ENCODE data around the gene ASAP2. TPM values are rescaled to one million over a fixed set of nuclear protein-coding genes. Genes with fewer than 3 reads are reported as not detected.

The ASAP2 gene
- total and polyA plus RNA-seq, 9 of the 15 experiments (the other 6 are each of a cell fraction or from before 2014, with no cell fraction given), result 0.06 to 4.3 (median 3.1) TPM

DNA sequence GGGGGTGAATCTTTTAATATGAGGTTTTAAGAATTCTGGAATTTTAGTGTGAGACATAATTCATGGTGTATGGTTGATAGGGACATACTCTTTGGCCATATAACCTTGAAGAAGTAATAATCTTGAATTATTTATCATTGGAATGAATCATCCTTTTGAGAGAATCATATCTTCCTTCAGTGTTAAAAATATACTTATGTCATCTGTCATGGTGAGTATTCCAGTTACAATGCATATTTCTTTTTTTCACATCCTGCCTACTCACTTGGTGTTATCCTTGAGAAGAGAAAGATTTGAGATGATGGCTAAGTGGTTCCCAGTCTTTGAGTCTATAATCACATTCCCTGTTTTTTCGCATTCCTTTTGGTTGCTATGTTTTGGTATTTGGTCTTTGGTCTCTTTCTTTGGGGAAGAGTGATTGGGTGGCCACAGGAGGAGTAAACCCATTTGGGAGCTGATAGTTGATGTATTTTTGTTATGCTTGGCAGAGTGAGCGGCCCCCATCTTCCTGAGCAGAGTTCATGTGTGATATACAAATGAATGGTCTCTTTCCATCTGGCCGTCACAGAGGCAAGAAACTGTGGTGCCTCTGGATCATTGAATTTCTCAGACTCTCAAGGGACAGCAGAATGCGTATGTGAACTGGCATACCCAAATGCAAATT lies 21.6 kb downstream of the ASAP2 start:
- H3K27me3 ChIP-seq (ENCODE audit: control insufficient read depth in 2 of 2, insufficient read depth in 2 of 2, low read length in 2 of 2), result peaks cover 6 to 63% of the 10 kb centered on the region in 2 experiments
- H3K9ac ChIP-seq (ENCODE audit: insufficient read depth in 1 of 2, low read depth in 2 of 2, low read length in 2 of 2), result no peak overlapping the region
- no peak overlapping the region for H3K4me3 ChIP-seq
- DNase-seq (ENCODE audit: extremely low read depth in 1 of 4, low spot score in 3 of 4), result no peak
- H3K4me1 ChIP-seq (replicated peaks in 1 of 2; ENCODE audit: control insufficient read depth in 2 of 2, insufficient read depth in 2 of 2, low read length in 2 of 2), result peaks cover 0 to 5% of the 10 kb centered on the region in 2 experiments; a peak in 3 of 5 replicates
- no peak for FAIRE-seq
- no peaks in the 10 kb centered on the region for H3K36me3 ChIP-seq (ENCODE audit: control insufficient read depth, insufficient read depth, low read length)
- intact Hi-C loops (cut with micrococcal nuclease) (no loop called here), in situ Hi-C loops (cut with MboI) (no loop called here)
- ATAC-seq, result no peak
- H2AFZ ChIP-seq (ENCODE audit: low read depth, low read length), result no peak overlapping the region
- H3K4me2 ChIP-seq (ENCODE audit: insufficient read depth, low read length), result no peak overlapping the region
- WGBS (ENCODE audit: insufficient coverage, low coverage, missing lambda C conversion rate), result 27% methylated on average over 4 of the region's 4 CpGs
- POLR2A ChIA-PET, result no interaction called here
- H3K9me3 ChIP-seq (replicated peaks; ENCODE audit: control insufficient read depth, insufficient read depth, low read depth, low read length), result no peaks in the 10 kb centered on the region
- TF ChIP-seq DACH1 (IDR thresholded peaks at IDR 0.05; ENCODE audit: partially characterized antibody) (no peak), NFIX (CRISPR knock-in tag; IDR thresholded peaks at IDR 0.05; ENCODE audit: low read depth) (no peak)
- TF ChIP-seq, protein P1, sequence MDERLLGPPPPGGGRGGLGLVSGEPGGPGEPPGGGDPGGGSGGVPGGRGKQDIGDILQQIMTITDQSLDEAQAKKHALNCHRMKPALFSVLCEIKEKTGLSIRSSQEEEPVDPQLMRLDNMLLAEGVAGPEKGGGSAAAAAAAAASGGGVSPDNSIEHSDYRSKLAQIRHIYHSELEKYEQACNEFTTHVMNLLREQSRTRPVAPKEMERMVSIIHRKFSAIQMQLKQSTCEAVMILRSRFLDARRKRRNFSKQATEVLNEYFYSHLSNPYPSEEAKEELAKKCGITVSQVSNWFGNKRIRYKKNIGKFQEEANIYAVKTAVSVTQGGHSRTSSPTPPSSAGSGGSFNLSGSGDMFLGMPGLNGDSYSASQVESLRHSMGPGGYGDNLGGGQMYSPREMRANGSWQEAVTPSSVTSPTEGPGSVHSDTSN (CRISPR knock-in tag; IDR thresholded peaks at IDR 0.05; ENCODE audit: low read depth), result no peak
- TF ChIP-seq, protein P1 (tag; conservative IDR thresholded peaks at IDR 0.05; ENCODE audit: low read depth), result no peak
- H3K27ac ChIP-seq (ENCODE audit: extremely low read depth, low read depth, low read length), result no peak overlapping the region
- no TSS peak for BruUV-seq (replicated peaks)
- peaks cover 17% of the 10 kb centered on the region for H4K20me1 ChIP-seq (replicated peaks; ENCODE audit: control insufficient read depth, insufficient read depth, low read length)
- H3K79me2 ChIP-seq (ENCODE audit: control insufficient read depth, insufficient read depth, low read length), result no peaks in the 10 kb centered on the region
- no peaks in the 10 kb centered on the region for H3K9me1 ChIP-seq (ENCODE audit: control insufficient read depth, insufficient read depth, low read length)
- CTCF ChIA-PET (ENCODE audit: low intra/inter-chr PET ratio), result no interaction called here
